CD8-positive, alpha-beta memory T cell (primary cell): Measurements from ENCODE around the gene PRSS22. TPM values are rescaled to one million over a fixed set of nuclear protein-coding genes. Genes with fewer than 3 reads are reported as not detected.

Experiments used
- CTCF ChIA-PET: fragments of 350-600 bp; sonication (Branson Sonifier 250); formaldehyde crosslinking; loops from one replicate; lab custom pipeline; 2021; ENCODE audit warnings: antibody characterized with exemption; lab: Charles Lee
- POLR2A ChIA-PET: fragments of 350-600 bp; sonication (Branson Sonifier 250); formaldehyde crosslinking; loops from one replicate; lab custom pipeline; 2021; ENCODE audit warnings: antibody characterized with exemption; lab: Charles Lee
- DNase-seq, 5 donors: peaks; one replicate each; pipeline versions ENCODE4 v3.0.0 to v3.0.0-alpha.2; 2020 to 2022; ENCODE audit warnings: mixed read lengths in 1 of 5
- H3K27ac ChIP-seq: one replicate; pipeline ENCODE4 v1.7.0; 2013; ENCODE audit warnings: low read depth, mild to moderate bottlenecking, low read length, moderate library complexity
- H3K27me3 ChIP-seq: 2 replicates; pipeline ENCODE4 v1.7.0; 2013; ENCODE audit warnings: low read length, mild to moderate bottlenecking; ENCODE audit not compliant: insufficient read depth, poor library complexity, severe bottlenecking
- H3K36me3 ChIP-seq: 2 replicates; pipeline ENCODE4 v1.7.0; 2013; ENCODE audit warnings: mild to moderate bottlenecking, low read length, moderate library complexity; ENCODE audit not compliant: insufficient read depth
- H3K4me1 ChIP-seq: 2 replicates; pipeline ENCODE4 v1.7.0; 2013; ENCODE audit warnings: mild to moderate bottlenecking, low read length, moderate library complexity; ENCODE audit not compliant: insufficient read depth
- H3K4me3 ChIP-seq: 2 replicates; pipeline ENCODE4 v1.7.0; 2013; ENCODE audit warnings: mild to moderate bottlenecking, low read length
- H3K9me3 ChIP-seq: 2 replicates; pipeline ENCODE4 v1.7.0; 2013; ENCODE audit warnings: mild to moderate bottlenecking, low read length
- H3K27ac Mint-ChIP-seq, 8 donors: one replicate each; pipeline ENCODE4 v1.8.0; 2020 to 2021; ENCODE audit warnings: mixed read lengths in 8 of 8, mild to moderate bottlenecking in 6 of 8, inconsistent platforms in 3 of 8, moderate library complexity in 3 of 8
- H3K27me3 Mint-ChIP-seq, 2 donors: one replicate each; pipeline ENCODE4 v1.8.0; 2020 to 2021; ENCODE audit warnings: mixed read lengths in 2 of 2, mild to moderate bottlenecking in 1 of 2, moderate library complexity in 1 of 2
- H3K36me3 Mint-ChIP-seq, 3 donors: one replicate each; pipeline ENCODE4 v1.8.0; 2020 to 2021; ENCODE audit warnings: mixed read lengths in 3 of 3, inconsistent platforms in 1 of 3, mild to moderate bottlenecking in 1 of 3
- H3K4me1 Mint-ChIP-seq, 3 donors: one replicate each; pipeline ENCODE4 v1.8.0; 2020 to 2021; ENCODE audit warnings: mixed read lengths in 3 of 3, inconsistent platforms in 1 of 3, mild to moderate bottlenecking in 1 of 3
- H3K4me3 Mint-ChIP-seq, 7 donors: one replicate each; pipeline ENCODE4 v1.8.0; 2020 to 2021; ENCODE audit warnings: mixed read lengths in 7 of 7, mild to moderate bottlenecking in 6 of 7, moderate library complexity in 4 of 7, inconsistent platforms in 2 of 7
- H3K9me3 Mint-ChIP-seq, 5 donors: one replicate each; pipeline ENCODE4 v1.8.0; 2020 to 2022; ENCODE audit warnings: mixed read lengths in 5 of 5, mild to moderate bottlenecking in 3 of 5, moderate library complexity in 2 of 5, inconsistent platforms in 1 of 5
- polyA plus RNA-seq: library from polyadenylated mRNA; unstranded; fragments of 300-500 nt; fragmentation: Illumina TruSeq; gene quantifications from one replicate; pipeline ENCODE4 v1.2.3, GENCODE V29; 2021
- total RNA-seq, 2 experiments: library from RNA; stranded (reverse); gene quantifications; one replicate each; pipeline ENCODE4 v1.2.3, GENCODE V29; 2021

The PRSS22 gene
- total and polyA plus RNA-seq, 3 experiments from 2014 or later = not detected

- H3K4me1 Mint-ChIP-seq = peaks cover 0 to 6% (median 5%) of the 10 kb centered on the region in 3 donors
- H3K36me3 Mint-ChIP-seq = no peaks in the 10 kb centered on the region
- Histone ChIP-seq H3K36me3 (no peaks in the 10 kb centered on the region), H3K27ac (no peak overlapping the region), H3K4me1 (no peaks in the 10 kb centered on the region), H3K27me3 (no peaks in the 10 kb centered on the region), H3K9me3 (no peaks in the 10 kb centered on the region), H3K4me3 (no peak overlapping the region)
- peak overlapping the region in 1 of 7 donors; percentile 50 for H3K4me3 Mint-ChIP-seq
- no peak overlapping the region for H3K27ac Mint-ChIP-seq
- ChIA-PET POLR2A (interaction anchor here (0.7 kb wide), 1 partner anchor 52 kb away, joined by 4 read pairs; no protein-coding TSS in a partner anchor), CTCF (interaction anchor here (0.6 to 1.8 kb wide), 6 partner anchors 11 to 45 kb away, joined by 3 to 10 read pairs (median 4); no protein-coding TSS in a partner anchor)
- H3K27me3 Mint-ChIP-seq = peaks cover 0 to 3% of the 10 kb centered on the region in 2 donors
- DNase-seq = peak; percentile 50 to 77 (median 60)
- no peaks in the 10 kb centered on the region for H3K9me3 Mint-ChIP-seq
These were observed 17.0 kb upstream of the PRSS22 start for GRCh38 chr16:2874912-2875362.

- Histone ChIP-seq H3K27ac (no peak overlapping the region), H3K4me1 (no peaks in the 10 kb centered on the region), H3K4me3 (no peak overlapping the region), H3K27me3 (no peaks in the 10 kb centered on the region), H3K36me3 (no peaks in the 10 kb centered on the region), H3K9me3 (no peaks in the 10 kb centered on the region)
- Mint-ChIP-seq H3K4me3 (peak overlapping the region in 1 of 7 donors; percentile 50), H3K4me1 (peaks cover 0 to 6% (median 5%) of the 10 kb centered on the region in 3 donors), H3K27me3 (peaks cover 0 to 3% of the 10 kb centered on the region in 2 donors), H3K9me3 (no peaks in the 10 kb centered on the region), H3K36me3 (no peaks in the 10 kb centered on the region), H3K27ac (peak overlapping the region in 1 of 8 donors; percentile 47)
- CTCF ChIA-PET = interaction anchor here (0.6 to 1.8 kb wide), 6 partner anchors 11 to 142 kb away, joined by 3 to 10 read pairs (median 4); no protein-coding TSS in a partner anchor
- POLR2A ChIA-PET = interaction anchor here (0.7 kb wide), 1 partner anchor 53 kb away, joined by 4 read pairs; no protein-coding TSS in a partner anchor
- no peak for DNase-seq
These were observed 16.3 kb upstream of the PRSS22 start for GRCh38 chr16:2874032-2874911.

GRCh38 chr16:2871926-2872325, 14.0 kb upstream of the PRSS22 start:
- H3K27me3 Mint-ChIP-seq = peaks cover 0 to 3% of the 10 kb centered on the region in 2 donors
- no peaks in the 10 kb centered on the region for H3K9me3 ChIP-seq
- no peaks in the 10 kb centered on the region for H3K9me3 Mint-ChIP-seq
- no peak overlapping the region for H3K4me3 Mint-ChIP-seq
- H3K27ac ChIP-seq = no peak overlapping the region
- H3K4me1 Mint-ChIP-seq = peaks cover 9 to 23% (median 18%) of the 10 kb centered on the region in 3 donors
- H3K4me3 ChIP-seq = no peak overlapping the region
- H3K27me3 ChIP-seq = no peaks in the 10 kb centered on the region
- CTCF ChIA-PET = interaction anchor here (0.9 to 1.9 kb wide), 3 partner anchors 9 to 55 kb away, joined by 3 to 6 read pairs (median 3); no protein-coding TSS in a partner anchor
- no peaks in the 10 kb centered on the region for H3K36me3 Mint-ChIP-seq
- H3K27ac Mint-ChIP-seq = no peak overlapping the region
- no peak for DNase-seq
- POLR2A ChIA-PET = no interaction called here
- H3K4me1 ChIP-seq = peaks cover 13% of the 10 kb centered on the region
- H3K36me3 ChIP-seq = no peaks in the 10 kb centered on the region

- DNase-seq = peak; percentile 93 to 96 (median 94)
- ChIA-PET POLR2A (interaction anchor here (0.6 to 1.8 kb wide), 4 partner anchors 15 to 195 kb away, joined by 3 to 19 read pairs (median 5); partner anchors contain the start of gene FLYWCH2), CTCF (interaction anchor here (0.8 to 3.4 kb wide), 22 partner anchors 12 to 212 kb away, joined by 3 to 51 read pairs (median 5); partner anchors contain the start of genes ELOB, FLYWCH1, FLYWCH2 and PRSS21)
- H3K4me1 Mint-ChIP-seq = peaks cover 17 to 23% (median 20%) of the 10 kb centered on the region in 3 donors
- no peaks in the 10 kb centered on the region for H3K9me3 Mint-ChIP-seq
- peak overlapping the region; percentile 73 for H3K4me3 ChIP-seq
- no peaks in the 10 kb centered on the region for H3K36me3 ChIP-seq
- H3K9me3 ChIP-seq = no peaks in the 10 kb centered on the region
- no peaks in the 10 kb centered on the region for H3K27me3 Mint-ChIP-seq
- H3K27ac Mint-ChIP-seq = peak overlapping the region; percentile 75 to 96 (median 86)
- H3K4me1 ChIP-seq = peaks cover 13% of the 10 kb centered on the region
- H3K27me3 ChIP-seq = no peaks in the 10 kb centered on the region
- peak overlapping the region; percentile 79 for H3K27ac ChIP-seq
- peak overlapping the region; percentile 73 to 93 (median 87) for H3K4me3 Mint-ChIP-seq
- H3K36me3 Mint-ChIP-seq = no peaks in the 10 kb centered on the region
These were observed 10.2 kb upstream of the PRSS22 start for GRCh38 chr16:2867987-2868789.

- CTCF ChIA-PET = interaction anchor here (0.8 to 3.4 kb wide), 19 partner anchors 11 to 212 kb away, joined by 3 to 51 read pairs (median 6); partner anchors contain the start of genes ELOB, FLYWCH1, FLYWCH2 and PRSS21
- POLR2A ChIA-PET = interaction anchor here (1.2 to 1.8 kb wide), 2 partner anchors 16 to 194 kb away, joined by 6 to 19 read pairs; partner anchors contain the start of gene FLYWCH2
- Histone ChIP-seq H3K36me3 (no peaks in the 10 kb centered on the region), H3K4me3 (peak overlapping the region; percentile 73), H3K4me1 (peaks cover 13% of the 10 kb centered on the region), H3K9me3 (no peaks in the 10 kb centered on the region), H3K27me3 (no peaks in the 10 kb centered on the region), H3K27ac (peak overlapping the region; percentile 79)
- Mint-ChIP-seq H3K4me3 (peak overlapping the region; percentile 73 to 93 (median 87)), H3K36me3 (no peaks in the 10 kb centered on the region), H3K27ac (peak overlapping the region; percentile 75 to 96 (median 86)), H3K9me3 (no peaks in the 10 kb centered on the region), H3K27me3 (no peaks in the 10 kb centered on the region), H3K4me1 (peaks cover 17 to 23% (median 20%) of the 10 kb centered on the region in 3 donors)
- no peak for DNase-seq
These were observed 9.7 kb upstream of the PRSS22 start for GRCh38 chr16:2867661-2867986.

GRCh38 chr16:2866431-2866830, 8.5 kb upstream of the PRSS22 start:
- ChIA-PET POLR2A (no interaction called here), CTCF (interaction anchor here (1.7 kb wide), 1 partner anchor 28 kb away, joined by 4 read pairs; no protein-coding TSS in a partner anchor)
- Mint-ChIP-seq H3K27me3 (peaks cover 0 to 2% of the 10 kb centered on the region in 2 donors), H3K36me3 (no peaks in the 10 kb centered on the region), H3K27ac (peak overlapping the region in 6 of 8 donors; percentile 5 to 81 (median 34)), H3K4me3 (peak overlapping the region in 3 of 7 donors; percentile 8 to 80 (median 16)), H3K4me1 (peaks cover 17 to 23% (median 20%) of the 10 kb centered on the region in 3 donors), H3K9me3 (no peaks in the 10 kb centered on the region)
- peaks cover 13% of the 10 kb centered on the region for H3K4me1 ChIP-seq
- H3K9me3 ChIP-seq = no peaks in the 10 kb centered on the region
- DNase-seq = no peak
- no peaks in the 10 kb centered on the region for H3K27me3 ChIP-seq
- H3K4me3 ChIP-seq = no peak overlapping the region
- H3K27ac ChIP-seq = no peak overlapping the region
- H3K36me3 ChIP-seq = no peaks in the 10 kb centered on the region

- Histone ChIP-seq H3K27me3 (no peaks in the 10 kb centered on the region), H3K27ac (no peak overlapping the region), H3K4me1 (peaks cover 13% of the 10 kb centered on the region), H3K4me3 (no peak overlapping the region), H3K9me3 (no peaks in the 10 kb centered on the region), H3K36me3 (no peaks in the 10 kb centered on the region)
- H3K36me3 Mint-ChIP-seq = no peaks in the 10 kb centered on the region
- peak overlapping the region in 2 of 7 donors; percentile 10 to 38 for H3K4me3 Mint-ChIP-seq
- peaks cover 17 to 23% (median 20%) of the 10 kb centered on the region in 3 donors for H3K4me1 Mint-ChIP-seq
- H3K27me3 Mint-ChIP-seq = peaks cover 2 to 6% of the 10 kb centered on the region in 2 donors
- CTCF ChIA-PET = interaction anchor here (1.7 kb wide), 1 partner anchor 27 kb away, joined by 4 read pairs; no protein-coding TSS in a partner anchor
- no peak for DNase-seq
- POLR2A ChIA-PET = no interaction called here
- peak overlapping the region in 1 of 8 donors; percentile 16 for H3K27ac Mint-ChIP-seq
- peaks cover 0 to 5% (median 0%) of the 10 kb centered on the region in 5 donors for H3K9me3 Mint-ChIP-seq
These were observed 7.7 kb upstream of the PRSS22 start for GRCh38 chr16:2865651-2866050.
